ENCODE data around the gene TENM4.

Gene TENM4

DNA sequence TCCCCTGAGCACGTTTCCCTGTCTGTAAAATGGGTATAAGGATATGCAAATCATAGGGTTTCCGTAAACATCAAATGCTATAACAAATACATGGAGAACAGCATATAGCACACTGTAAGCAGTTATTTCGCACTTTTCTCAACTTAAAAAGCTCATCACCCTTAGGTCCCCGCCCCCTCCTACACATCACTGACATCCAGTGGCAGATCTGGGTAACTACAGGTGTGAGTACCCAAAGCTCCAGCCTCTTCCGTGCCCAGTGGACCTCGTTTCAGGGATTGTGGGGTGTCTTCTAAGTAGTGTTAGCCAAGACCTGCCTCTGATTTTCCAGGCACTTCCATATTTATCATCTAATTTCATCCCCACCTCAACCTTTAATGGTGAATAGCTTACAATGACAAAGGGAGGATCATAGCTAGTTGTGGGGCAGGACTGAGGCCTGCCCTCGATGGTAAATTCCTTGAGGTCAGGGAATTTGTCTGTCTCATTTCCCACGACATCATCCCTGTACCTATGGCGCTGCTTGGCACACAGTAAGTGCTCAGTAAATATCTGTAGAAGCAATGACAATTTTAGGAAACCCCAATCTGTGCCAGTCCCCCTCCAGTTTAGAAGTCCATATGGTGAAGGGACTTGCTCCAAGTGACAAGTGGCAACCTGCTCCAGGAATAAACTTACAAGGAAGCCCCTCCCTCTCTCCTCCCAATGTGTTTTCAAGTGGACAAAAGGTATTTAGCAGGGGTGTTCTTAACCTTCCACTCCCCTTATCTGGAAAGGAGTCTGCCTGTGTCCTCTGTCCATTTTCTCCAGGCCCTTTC is 340.5 kb downstream of the TENM4 start:
- DNase-seq: peak in 1 of 2 experiments; percentile 29

DNA sequence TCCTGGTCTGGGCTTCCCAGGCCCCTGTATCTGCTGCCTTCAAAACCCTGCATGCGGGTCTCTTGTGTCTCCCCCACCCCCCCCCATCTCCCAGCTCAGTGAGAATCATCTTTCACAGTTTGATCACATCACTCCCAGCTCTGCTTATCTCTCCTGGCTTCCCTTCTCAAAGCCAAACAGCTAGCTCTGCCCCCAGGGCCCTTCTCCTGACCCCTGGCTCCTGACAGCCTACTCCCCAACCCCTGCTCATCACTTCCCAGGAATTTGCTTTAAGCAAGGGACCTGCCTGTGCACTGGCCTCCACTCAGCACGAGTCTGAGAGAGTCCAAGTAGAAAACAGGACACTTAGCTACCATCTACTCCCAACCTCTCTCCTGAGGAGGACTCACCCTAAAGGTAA is 342.7 kb downstream of the TENM4 start:
- DNase-seq: no peak

DNA sequence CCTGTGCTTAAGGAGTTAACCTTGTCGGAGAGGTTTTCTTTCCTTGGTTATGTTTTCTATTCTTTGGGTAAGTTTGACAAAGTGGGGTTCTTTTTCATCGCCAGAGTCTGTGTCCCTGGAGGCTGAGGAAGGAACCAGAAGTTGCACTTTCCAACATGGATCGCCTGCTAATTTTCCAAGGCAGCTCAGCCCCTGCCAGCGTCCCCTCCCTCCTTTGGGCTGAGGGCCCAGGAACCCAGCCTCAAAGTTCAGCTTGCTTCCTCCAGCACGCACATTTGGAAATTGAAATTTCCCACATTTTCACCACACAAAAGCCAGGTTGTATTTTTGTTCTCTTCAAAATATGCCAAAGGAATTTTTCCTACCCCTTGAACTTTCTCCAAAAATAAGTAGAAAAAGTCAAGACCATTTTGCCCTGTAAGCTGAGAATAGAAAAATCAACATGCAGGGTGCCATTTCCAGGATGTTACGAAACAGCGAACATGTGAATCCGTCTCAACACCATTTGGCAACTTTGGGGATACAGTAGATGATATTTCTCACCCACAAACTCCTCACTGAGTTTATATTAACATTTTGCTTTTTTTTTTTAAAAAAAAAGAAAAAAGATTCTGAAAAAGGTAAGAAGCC is 343.5 kb downstream of the TENM4 start:
- DNase-seq: no peak

DNA sequence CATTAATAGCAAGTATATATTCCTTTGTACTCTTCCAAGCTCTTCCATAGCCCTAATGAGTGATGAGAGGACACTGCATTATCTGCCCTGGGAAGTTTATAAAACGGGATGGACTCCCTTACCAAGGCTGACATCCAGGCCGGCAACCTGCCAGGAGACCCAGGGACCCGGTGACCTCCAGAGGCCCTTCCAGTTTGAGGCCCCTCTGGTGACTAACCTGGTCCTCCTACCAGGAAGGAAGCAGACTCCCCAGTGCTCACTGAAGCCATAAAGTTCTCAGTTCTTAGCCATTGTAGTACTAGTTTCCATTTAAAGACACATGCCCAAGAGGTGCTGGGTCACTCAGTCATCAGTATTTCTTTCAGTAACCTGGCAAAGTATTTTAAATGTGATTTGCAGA is 345.4 kb downstream of the TENM4 start:
- DNase-seq: no peak

DNA sequence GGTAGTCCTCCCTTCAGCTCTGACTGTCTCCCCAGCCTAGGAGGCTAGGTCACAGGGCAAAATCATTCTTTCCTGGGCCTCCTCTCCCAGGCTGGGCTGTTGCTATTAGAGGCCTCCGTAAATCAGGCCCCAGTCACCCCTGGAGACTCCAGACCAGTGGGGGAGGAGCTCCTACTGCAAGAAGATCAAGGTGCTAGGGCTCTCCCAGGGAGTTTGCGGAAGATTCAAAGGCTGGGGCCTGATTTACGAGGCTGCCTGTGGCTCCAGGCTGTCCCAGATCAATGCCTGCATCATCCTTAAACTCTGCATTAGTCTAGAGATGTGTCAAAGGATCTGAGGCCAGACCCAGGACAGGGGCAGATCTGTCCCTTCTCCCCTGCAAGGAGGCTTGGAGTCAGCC is 346.2 kb downstream of the TENM4 start:
- no peak for DNase-seq

DNA sequence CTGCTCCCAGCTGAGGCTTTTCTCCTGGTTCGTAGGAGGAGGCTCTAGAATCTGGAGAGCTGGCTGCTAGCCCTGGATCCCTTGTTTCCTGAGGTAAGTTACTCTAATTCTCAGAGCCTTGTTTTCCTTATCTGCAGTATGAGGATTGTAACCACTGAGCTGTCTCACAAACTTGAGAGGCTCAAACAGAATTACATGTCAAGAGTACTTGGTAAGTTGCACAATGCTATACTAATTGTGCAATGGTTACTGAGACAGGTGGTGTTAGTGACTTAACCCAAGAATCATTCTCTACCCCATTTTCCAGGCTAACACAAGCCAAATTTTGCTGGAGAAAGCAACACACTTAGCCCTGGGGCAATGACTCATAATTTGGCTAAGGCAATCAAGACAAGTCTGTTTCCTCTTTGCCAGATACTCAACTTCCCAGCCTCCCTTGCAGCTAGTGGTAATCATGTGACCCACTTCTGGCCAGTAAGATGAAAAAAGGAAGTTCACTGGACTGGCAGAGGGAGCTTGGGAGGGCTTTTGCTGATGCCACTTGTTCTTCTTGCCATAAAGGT is 348.0 kb downstream of the TENM4 start:
- DNase-seq: peak; percentile 37 to 74

- no peak for DNase-seq
Observed at GRCh38 chr11:79090191-79090705, 350.6 kb downstream of the TENM4 start.

DNA sequence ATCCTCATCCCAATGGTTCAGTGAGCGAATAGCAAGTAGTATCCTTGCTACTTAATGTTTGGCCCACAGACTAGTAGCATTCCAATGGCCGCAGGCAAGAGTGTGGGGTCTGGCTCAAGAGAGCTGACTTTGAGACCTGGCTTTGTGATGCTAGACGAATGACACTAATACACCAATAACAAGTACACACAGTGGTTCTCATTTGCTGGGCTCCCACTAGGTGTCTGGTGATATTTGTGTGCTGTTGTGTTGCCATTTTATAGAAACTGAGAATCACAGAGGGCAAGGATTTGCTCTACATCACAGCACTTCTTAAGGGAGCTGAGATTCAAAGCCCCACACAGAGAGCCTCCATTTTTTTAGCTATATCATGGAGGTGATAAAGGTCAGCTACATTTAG is 351.2 kb downstream of the TENM4 start:
- no peak for DNase-seq

DNA sequence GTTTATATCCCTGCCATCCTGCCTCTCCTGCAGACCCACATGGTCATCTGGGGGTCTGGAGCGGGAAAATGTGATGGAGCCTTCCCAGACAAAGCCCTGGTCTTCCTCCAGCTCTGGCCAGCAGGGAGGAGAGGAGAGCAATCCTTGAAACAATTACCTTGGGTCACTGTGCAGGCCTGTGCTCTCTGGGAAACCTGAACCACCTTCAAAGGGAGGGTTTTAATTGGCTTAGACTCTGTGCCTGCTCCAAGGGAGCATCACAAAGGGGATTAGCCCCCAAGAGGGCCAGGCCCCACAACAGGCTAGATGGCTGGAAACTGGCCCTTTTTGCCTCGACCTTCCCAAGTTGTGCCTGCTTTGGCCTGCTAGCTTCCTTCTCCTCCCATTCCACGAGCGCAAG is 351.9 kb downstream of the TENM4 start:
- DNase-seq: no peak

- no peak for DNase-seq
Observed at GRCh38 chr11:79087961-79088318, 352.9 kb downstream of the TENM4 start.

DNA sequence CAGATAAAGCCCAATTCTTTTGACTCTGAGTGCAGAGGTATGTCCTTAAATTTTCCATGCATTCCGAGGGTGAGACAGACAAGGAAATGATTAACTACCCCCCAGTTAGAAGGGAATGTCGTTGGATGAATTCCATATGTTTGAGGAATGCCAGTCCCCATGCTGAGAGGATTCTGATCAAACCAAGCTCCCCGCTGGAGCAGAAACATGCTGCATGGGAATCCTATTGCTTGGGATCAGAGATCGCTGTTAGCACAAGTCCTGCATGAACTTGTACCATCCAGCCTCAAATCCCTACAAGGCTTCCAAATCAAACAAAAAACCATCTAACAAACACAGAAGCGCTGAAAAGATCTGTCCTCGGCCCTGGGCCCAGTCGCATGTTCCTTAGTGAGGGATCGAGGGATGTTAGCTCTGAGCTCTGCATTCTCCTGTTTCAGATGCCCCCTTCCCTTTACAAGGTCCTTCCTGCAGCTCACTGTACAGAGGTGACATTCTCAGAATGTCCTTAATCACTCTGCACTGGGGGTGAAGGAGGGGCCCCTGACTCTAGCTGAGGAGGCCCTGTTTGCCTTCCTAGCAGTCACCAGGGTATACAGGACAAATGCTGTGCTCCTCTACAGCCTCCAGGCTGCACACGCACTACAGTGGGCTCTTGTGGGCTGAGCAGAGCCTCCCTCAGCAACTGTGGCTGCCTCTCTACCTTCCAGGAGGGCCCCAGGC is 353.4 kb downstream of the TENM4 start:
- no peak for DNase-seq

DNA sequence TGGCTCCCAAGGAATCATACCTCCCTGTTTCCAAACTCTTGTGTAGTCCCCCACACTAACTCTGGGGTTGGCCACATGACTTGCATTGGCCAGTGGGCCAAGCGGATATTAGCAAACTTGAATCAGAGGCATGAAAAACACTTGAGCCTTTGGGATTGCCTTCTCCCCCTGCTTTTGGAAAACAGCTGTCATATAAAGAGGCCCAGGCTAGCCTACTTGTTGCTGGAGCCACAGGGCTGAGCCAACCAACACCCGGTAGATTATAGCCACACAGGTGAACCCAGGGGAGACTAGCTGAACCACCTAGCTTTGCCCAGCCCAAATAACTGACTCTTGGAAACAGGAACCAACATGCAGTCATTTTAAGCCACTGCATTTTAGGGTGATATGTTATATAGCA is 354.8 kb downstream of the TENM4 start:
- DNase-seq: no peak

GRCh38 chr11:79084382-79084781 is 356.4 kb downstream of the TENM4 start:
- DNase-seq: no peak

DNA sequence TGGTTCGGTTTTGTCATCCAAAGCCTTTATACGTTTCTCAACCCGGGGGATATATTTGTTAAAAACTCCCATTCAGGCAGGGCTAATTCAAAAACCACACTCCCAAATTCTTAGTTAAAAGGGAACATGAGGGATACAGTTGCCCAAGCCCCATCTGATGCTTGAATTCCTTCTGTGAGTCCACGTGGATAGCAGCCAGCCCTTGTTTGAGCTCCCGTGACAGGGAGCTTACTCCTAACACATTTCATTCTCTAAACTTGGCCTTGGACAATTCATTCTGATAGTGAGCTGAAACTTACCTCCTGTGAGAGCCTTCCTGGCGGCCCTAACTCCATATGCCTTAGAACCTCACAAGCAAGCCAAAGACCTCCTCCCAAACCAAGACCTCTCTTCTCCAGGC is 357.5 kb downstream of the TENM4 start:
- no peak for DNase-seq

DNA sequence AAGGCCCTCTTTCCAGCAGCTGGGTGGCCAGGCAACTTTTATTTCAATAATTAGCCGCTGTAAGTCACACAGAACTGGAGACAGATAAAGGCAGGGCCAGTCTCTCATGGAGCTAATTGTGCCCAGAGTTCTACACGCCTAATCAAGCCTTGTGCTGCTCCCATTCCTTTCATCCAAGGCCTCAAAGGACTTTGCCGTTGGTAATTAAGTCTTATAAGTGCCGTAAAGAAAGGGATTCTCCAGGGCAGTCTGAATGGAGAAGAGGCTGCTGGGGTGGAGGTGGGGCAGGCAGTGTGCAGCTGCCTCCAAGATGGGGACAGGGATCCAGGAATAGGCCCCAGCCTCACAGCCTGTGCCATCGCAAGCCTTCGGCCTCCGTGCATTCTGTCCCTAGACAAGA is 357.9 kb downstream of the TENM4 start:
- no peak for DNase-seq

- DNase-seq: no peak
Observed at GRCh38 chr11:79082280-79082679, 358.6 kb downstream of the TENM4 start.

GRCh38 chr11:79081471-79082031 is 359.3 kb downstream of the TENM4 start:
- DNase-seq: no peak

GRCh38 chr11:79080551-79080950 is 360.3 kb downstream of the TENM4 start:
- no peak for DNase-seq

- peak in 1 of 2 experiments; percentile 59 for DNase-seq
Observed at GRCh38 chr11:79078999-79079398, 361.8 kb downstream of the TENM4 start.

- DNase-seq: no peak
Observed at GRCh38 chr11:79078456-79078855, 362.4 kb downstream of the TENM4 start.

- no peak for DNase-seq
Observed at GRCh38 chr11:79077702-79078330, 363.0 kb downstream of the TENM4 start.

- DNase-seq: no peak
Observed at GRCh38 chr11:79076526-79077115, 364.2 kb downstream of the TENM4 start.

Measured in NCI-H446 (cell line).